ENCODE measurements around the gene IFNA6. TPM values are rescaled to one million over a fixed set of nuclear protein-coding genes. Genes with fewer than 3 reads are reported as not detected.
"Not testable (repeated sequence)": the region's sequence is repeated elsewhere in the genome, so short reads cannot be mapped to it uniquely, and the experiment has no call there.

IFNA6 gene
- total RNA-seq: not detected in 2 replicates

GRCh38 chr9:21350787-21351186 lies at the start of gene IFNA6:
IFNA6 (minus strand) TSS chr9:21350887; CDS start chr9:21350887, 0 bp downstream.
- no peak for DNase-seq (ENCODE audit: low read depth in 2 of 2)

GRCh38 chr9:21399956-21400355 lies 49.3 kb upstream of the IFNA6 start:
- DNase-seq (ENCODE audit: low read depth in 2 of 2): no peak

DNA sequence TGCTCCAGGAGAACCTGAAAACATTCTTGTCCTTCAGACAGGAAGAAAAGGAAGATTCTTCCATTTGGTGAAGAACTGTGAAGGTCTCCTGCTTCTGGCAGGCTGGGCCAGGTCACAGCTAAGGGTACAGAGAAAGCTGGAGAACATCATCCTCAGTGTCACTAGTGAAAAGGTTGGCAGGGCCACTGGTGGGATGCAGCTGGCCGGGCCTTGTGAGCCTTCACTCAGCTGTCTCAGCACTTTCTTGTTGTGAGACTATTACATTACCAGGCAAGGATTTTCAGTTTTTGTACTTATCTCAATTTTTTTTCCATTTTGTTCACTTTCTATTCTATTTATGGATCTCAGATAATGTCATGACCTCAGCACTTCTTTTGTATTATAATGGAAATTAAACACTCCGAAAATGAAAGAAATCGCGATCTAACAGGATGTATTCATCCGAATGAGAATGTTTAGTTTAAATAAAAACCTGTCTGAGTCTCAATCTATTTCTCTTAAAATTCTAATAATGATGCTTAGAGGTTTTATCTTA lies 48.3 kb upstream of the IFNA6 start:
- DNase-seq (ENCODE audit: low read depth in 2 of 2): no peak

GRCh38 chr9:21395778-21396717 lies 45.4 kb upstream of the IFNA6 start:
- peak; percentile 12 to 44 for DNase-seq (ENCODE audit: low read depth in 2 of 2)

DNA sequence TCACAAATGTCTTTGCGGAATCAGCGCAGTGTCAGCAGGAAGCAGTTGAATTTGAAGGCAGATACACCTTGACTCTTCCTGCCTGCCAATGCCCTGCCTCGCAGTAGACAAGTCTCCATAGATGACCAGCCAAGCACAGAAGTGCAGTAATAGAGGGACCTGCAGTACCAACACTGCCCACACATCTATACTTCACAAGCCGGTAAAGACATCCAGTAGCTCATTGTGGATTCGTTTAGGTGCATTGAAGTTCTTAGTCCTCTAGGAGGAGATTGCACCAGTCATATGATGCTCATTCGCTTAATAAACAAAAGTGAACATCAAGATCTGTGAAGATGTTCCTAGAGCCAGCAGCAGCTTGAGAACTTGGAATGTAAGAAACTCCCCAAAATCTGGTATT lies 41.6 kb upstream of the IFNA6 start:
- DNase-seq (ENCODE audit: low read depth in 2 of 2): peak in 1 of 2 donors; percentile 3

DNA sequence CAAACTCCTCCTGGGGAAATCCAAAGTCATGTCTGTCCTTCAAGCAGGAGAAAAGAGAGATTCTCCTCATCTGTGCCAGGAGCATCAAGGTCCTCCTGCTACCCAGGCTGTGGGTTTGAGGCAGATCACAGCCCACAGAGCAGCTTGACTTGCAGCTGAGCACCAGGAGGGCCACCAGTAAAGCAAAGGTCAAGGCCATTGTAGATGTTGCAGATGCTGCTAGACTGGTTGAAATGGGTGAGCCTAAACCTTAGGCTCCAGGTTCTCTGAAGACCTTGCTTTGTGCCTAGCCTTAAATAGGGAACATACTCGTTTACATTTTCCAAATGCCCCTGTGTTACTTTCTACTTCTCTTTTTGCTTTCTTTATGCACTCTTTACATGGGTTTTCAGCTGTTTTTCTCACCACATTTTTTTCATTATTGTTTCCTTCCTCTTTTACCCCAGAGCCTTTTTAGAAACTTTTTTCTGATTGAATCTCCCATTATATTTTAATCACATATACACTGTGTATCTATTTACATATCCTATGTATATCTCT lies 34.5 kb upstream of the IFNA6 start, which contains the start of gene IFNA2:
Gene IFNA2, minus strand, starts transcription at position 268 of the 540 bp plus-strand sequence. Its CDS starts 69 bp downstream, at position 199.
- DNase-seq (ENCODE audit: low read depth in 2 of 2): no peak

DNA sequence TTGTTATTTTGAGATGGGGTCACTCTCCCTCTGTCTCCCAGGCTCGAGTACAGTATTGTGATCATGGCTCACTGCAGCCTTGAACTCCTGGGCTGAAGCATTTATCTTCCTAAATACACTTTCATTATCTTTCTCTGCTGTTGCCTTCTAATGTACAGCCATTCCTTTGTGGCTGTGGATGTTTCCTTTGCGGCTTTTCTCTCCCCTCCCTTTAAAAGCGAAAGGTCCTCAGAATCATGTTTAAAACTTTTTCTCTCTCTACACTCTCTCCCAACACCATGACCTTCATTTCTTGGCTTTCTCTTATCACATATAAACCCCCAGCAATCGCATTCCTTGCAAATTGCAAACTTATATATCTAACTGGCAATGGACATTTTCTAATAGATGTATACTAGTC lies 32.9 kb upstream of the IFNA6 start:
- DNase-seq (ENCODE audit: low read depth in 2 of 2): no peak

- DNase-seq (ENCODE audit: low read depth in 2 of 2): no peak
These were observed 31.0 kb upstream of the IFNA6 start for GRCh38 chr9:21381448-21382339.

GRCh38 chr9:21371467-21371866 lies 20.8 kb upstream of the IFNA6 start:
- DNase-seq (ENCODE audit: low read depth in 2 of 2): not testable (repeated sequence)

GRCh38 chr9:21367957-21368356 lies 17.3 kb upstream of the IFNA6 start, which contains the start of gene IFNA13:
IFNA13 (minus strand) TSS chr9:21368057; CDS start chr9:21368010, 47 bp downstream.
- DNase-seq (ENCODE audit: low read depth in 2 of 2): no peak

DNA sequence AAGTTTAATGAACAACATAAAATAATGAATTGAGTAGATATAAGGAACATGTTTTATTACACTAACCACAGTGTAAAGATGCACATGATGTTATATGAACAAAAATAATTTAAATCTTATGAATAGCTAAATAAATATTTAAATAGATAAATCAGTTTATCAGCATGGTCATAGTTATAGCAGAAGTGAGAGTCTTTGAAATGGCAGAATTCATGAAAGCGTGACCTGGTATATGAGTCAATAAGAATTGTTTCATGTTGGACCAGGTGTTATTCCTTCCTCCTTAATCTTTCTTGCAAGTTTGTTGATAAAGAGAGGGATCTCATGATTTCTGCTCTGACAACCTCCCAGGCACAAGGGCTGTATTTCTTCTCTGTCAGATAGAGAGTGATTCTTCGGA lies 16.5 kb upstream of the IFNA6 start:
- DNase-seq (ENCODE audit: low read depth in 2 of 2): not testable (repeated sequence)

DNA sequence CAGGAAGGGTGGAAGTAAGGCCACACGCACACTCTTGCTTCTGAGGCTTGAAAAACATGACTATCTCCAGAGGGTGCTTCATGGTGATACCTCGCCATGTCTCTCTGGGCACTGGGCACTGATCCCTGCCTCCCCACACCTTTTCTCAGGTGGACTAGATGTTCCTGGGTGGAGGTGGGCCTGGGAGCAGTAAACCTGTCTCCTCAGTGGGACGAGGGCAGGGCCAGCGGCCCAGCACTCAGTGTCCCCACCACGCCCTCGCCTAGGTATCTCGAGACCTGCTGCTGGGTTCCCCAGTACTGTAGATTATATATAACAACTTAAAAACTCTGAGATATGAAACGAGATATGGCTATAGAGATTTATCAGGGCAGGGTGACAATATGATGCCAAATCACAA lies 11.6 kb upstream of the IFNA6 start:
- no peak for DNase-seq (ENCODE audit: low read depth in 2 of 2)

DNA sequence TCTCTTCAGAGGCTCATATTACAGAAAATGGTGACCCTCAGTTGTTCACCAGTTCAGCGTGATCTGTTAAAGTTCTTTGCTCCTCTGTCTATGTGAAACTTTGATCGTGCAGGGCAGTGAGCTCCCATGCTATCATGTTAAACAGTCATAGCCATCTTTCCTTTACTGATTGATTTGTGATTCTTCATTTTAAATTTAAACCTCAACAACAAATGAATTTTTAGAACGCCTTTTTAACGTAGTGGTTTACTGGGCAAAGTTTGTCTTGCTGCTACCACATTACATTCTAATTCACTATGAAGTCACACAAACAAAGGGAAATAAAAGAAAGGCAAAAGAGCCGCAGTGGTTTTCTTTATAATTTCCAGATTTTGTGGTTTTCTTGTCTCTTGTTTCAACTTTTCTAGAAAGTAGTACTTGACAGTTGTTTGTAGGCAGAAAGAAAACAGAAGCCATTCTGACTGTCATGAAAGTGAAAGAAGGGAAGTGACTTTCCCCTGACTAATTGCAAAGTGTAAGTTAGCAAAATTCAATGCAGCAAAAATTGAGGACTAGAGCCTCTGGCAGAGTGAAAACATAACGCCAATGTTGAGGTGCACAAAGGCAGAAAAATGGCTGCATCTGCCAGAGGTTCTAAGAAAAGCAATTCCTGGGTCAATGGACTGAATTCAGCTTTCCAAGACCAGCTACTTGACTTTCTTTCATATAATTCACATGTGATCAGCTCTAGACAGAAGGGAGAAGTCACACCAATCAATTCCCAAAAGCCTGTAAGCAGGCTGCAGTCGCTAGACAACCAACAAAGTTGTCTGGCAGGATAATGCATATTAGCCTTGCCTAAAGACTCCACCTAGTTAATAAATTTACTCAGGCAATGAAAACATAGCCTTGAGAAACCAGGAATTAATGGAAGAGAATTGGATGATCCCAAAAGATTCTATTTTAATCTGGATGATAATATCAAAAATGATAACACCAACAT lies 7.1 kb upstream of the IFNA6 start:
- DNase-seq (ENCODE audit: low read depth in 2 of 2): no peak

DNA sequence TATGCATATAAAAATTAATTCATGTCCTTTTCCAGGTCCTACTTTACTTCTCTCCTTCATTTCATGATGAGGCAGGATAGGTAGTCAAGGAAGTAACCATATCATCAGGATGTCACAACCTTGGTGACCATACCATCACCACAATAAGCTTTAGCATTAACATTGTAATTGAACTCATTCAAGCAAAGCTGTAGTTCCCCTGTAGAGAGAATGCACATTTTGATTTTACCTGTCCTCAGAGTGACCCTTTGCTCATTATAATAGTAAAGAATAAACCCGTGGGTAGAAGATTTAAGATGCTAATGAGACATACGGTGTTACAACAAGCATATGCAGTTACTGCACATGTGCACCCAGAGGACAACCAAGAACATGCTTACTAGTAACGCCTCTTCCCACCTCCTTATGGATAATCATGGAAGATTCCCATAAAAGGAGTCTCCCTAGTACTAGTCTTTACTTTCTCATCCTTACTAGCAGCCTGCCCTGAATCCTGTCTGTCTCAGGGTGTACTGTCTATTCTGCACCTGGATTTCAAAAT lies 2.2 kb downstream of the IFNA6 start:
- DNase-seq (ENCODE audit: low read depth in 2 of 2): no peak

DNA sequence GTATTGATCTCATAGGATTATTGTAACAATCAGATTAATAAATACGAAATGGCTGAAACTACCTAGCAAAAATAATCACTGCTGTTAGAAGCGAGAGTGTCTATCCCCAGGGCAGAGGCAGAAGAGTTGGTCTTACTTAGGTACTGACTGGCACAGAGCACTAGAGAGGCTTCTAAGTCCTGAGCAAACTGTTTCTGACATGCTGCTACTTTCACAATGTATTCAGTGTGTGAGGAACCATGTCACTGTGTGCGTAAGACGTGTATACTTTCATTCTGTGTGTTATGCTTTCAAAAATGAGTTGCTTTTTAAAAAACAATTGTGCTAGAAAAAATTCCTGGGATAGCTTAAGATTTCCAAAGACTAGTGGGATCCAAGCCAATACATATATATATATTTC lies 10.0 kb downstream of the IFNA6 start:
- DNase-seq (ENCODE audit: low read depth in 2 of 2): no peak

DNA sequence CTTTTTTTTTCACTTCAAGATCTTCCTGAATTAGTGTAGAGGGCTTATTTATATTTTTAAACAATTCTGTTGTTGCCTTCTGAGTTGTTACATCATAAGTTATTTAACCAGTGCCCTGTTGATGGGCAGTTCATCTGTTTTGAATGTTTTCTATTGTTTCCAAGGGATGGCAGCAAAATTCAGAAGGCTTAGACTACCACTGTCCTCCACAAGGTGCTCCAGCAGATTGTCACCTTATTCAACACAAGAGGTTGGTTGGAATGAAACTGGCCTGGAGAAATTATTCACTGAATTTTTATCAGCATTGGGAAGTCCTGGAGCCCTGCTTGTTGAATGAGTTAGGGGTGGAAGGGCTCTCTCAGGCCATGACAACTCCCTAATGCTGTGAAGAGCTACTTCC lies 14.2 kb downstream of the IFNA6 start:
- no peak for DNase-seq (ENCODE audit: low read depth in 2 of 2)

GRCh38 chr9:21334701-21335632 lies 15.7 kb downstream of the IFNA6 start, which contains the start of gene KLHL9:
KLHL9 (minus strand) TSS chr9:21335404; CDS start chr9:21334859, 545 bp downstream.
- DNase-seq (ENCODE audit: low read depth in 2 of 2): peak; percentile 82 to 92

DNA sequence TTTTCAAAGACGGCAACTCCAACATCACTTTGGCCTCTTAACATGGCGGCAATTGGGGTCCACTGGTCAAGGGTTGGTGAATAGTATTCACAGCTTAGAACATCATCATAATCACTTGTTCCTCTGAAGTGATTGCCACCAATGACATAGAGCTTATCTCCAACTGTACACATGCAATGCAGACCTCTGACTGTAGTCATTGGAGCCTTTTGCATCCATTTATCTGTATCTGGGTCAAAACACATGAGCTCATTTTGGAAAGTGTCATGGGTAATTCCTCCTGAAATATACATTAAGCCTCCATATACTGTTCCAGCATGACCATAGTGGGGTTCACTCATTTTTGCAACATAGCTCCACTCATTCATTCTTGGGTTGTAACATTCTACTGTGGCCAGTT lies 17.5 kb downstream of the IFNA6 start:
- no peak for DNase-seq (ENCODE audit: low read depth in 2 of 2)
